Bone marrow (tissue), 2 donors: ENCODE data around the gene CKB.

ENCODE experiments used
- DNase-seq, 2 donors: peaks; one replicate each; lab custom pipeline; 2025; lab: John Stamatoyannopoulos, UW

The CKB gene

DNA sequence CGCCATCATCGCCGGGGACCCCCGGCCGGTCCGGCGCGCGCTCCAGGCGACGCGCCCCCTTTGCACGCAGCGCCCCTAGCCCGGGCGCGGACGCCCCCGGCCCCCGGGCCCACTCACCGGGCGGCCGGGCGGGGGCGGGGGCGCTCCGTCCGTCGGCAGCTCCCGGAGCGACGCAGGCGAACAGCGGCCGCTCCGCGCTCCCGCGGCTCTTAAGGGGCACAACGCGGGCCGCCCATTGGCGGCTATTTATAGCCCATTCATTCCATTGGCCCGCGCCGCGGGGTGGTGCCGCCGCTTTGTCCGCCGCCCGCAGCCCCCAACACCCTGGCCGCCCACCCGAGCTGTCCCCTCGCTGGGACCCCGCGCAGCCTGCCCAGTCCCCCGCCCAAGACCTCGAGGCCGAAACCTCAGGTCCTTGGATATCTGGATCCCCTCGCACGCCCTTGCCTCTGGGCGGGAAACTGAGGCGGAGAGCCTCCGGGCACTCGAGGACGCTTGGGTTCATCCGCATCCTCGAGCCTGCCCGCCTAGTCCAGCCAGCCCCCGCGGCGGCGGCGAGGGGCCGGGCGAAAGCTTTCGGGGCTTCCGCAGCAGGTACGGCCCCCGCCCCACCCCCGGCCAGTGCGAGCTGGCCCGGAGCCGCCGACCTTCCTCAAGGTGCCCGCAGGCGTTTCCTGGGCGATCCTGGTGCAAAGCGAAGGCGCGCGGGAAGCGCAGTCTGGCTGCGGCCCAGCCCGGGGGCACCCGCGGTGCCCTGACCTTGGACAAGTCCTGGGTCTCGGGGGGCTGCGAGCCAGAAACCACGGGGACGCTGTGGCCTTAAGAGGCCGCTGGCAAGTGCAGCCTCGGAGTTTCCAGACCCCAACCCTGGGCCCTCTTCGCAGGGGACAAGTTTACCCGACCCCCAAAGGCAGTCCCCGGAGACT lies at the start of gene CKB:
CKB (minus strand) TSS at position 182 of the 926 bp plus-strand sequence. CDS start 337 bp downstream, outside the sequence.
- no peak for DNase-seq

DNA sequence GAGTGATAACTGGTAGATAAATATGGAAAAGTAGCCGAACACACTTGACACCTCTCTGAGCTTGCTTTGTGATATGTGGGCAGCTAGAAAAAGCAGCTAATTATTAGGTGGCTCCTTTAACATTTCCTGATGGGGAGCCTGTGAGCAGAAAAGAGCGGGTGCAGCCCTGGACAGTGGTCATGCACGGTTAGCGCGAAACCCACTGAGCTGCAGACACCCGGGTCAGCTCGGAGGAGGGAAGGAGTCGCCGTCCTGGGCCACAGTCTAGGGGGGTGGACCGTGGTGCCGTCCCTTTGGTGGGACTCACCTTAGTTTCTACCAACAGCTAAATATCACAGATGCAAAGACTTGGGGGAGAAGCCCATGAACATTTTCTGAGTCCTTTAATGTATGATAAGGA lies 46.8 kb upstream of the CKB start:
- no peak for DNase-seq

DNA sequence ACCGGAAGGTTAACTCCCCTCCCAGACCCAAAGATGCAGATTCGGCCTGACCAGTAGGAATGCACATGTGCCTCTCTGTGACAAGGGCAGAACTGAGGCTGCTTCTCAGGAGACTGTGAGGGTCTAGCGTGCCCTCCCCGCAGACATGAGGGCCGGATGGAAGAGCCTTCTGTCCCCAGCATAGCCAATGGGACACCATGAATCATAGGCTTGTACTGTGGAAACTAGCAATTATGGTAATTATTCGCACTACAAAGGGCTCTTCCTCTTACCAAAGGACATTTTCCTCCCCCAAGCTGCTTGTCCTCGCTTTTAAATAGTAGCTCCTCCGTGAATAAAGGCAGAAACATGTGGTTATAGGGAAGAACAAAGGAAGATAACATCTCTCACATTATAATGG lies 46.3 kb upstream of the CKB start:
- DNase-seq = no peak

DNA sequence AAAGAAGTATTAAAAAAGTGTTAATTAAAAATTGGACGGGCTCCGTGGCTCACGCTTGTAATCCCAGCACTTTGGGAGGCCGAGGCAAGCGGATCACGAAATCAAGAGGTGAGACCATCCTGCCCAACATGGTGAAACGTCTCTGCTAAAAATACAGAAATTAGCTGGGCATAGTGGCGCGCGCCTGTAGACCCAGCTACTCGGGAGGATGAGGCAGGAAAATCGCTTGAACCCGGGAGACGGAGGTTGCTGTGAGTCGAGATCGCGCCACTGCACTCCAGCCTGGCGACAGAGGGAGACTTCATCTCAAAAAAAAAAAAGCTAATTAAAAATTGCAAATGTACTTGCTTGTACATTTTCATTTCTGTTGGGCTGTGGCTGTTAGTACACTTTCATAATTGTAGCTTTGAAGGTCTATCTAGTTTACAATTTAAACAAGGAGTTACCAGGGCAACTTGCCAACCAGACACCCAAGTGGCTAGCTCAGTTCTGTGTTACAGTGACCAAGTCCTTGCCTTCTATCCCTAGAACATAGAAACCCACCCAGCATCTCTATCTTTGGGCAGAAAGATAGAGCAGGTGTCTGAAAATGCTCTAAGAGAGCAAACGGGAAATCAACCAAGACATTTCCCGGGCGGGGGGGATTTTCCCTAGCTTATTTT lies 41.3 kb upstream of the CKB start:
- no peak for DNase-seq

DNA sequence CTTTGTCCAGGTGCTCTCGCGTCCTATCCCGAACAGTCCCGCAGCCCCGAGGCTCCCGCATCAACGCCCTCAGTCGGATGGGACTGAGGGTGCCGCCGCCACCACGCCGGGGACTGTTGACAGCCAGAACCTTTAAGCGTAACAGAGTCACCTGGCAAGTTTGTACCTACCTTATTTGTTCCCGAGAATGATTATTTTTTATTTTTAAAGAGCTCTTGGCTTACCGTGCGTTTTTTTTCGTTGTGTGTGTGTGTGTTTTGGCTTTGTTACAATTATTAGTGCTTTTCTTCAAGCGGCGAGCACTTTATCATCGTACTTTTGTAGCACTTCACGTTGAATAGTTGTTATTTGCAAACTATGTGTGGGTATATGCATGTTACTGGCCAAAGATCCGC lies 40.6 kb upstream of the CKB start:
- DNase-seq = no peak

DNA sequence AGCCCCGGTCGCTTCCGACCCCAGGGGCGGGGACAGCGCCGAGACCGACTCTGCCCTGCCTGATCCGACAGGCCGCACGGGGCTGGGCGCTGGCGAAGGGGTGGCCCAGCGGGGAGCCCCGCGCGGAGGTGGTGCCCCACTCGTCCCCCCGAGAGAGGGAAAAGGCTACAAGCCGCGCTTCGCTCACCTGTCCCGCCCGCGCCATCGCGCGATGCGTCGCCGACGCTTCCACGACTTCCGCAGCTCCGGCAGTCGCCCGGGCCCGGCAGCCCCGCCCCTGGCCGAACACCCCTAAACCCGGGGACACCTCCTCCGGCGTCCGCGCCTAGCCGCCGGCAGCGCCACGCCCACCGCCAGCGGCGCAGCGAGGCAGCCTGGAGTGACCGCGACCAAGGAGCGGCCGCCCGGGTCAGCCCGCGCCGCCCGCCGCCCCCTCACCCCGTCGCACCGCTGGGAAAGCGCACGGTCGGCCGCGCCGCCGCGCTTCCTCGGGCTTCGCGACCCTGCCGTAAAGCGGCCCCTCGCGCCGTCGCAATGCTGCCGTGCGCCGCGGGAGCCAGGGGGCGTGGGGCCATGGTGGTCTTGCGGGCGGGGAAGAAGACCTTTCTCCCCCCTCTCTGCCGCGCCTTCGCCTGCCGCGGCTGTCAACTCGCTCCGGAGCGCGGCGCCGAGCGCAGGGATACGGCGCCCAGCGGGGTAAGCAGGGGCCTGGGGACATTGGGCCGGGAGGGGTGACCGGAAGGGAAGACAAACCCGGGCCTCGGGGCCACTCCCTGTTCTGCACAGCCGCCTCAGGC lies 40.0 kb upstream of the CKB start, which contains the start of the genes BAG5 and COA8:
BAG5 (minus strand) TSS at position 229 of the 797 bp plus-strand sequence. CDS start 1,493 bp downstream, outside the sequence.
COA8 (plus strand) TSS at position 532 of the 797 bp plus-strand sequence; CDS start at position 574, 42 bp downstream.
- peak; percentile 33 to 97 for DNase-seq

DNA sequence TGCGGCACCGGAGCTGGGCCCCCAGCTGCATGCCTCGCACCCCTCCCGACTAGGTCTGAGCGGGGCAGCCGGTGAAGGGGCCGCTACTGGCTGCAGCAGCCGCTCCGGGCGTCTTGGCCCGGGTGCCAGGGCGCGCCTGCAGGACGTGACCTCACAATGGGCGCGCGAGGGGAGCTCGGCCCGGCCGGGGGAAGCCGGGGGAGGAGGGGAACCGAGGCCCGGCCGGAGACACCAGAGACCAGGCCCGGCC lies 39.5 kb upstream of the CKB start:
- DNase-seq = peak in 1 of 2 donors; percentile 65

DNA sequence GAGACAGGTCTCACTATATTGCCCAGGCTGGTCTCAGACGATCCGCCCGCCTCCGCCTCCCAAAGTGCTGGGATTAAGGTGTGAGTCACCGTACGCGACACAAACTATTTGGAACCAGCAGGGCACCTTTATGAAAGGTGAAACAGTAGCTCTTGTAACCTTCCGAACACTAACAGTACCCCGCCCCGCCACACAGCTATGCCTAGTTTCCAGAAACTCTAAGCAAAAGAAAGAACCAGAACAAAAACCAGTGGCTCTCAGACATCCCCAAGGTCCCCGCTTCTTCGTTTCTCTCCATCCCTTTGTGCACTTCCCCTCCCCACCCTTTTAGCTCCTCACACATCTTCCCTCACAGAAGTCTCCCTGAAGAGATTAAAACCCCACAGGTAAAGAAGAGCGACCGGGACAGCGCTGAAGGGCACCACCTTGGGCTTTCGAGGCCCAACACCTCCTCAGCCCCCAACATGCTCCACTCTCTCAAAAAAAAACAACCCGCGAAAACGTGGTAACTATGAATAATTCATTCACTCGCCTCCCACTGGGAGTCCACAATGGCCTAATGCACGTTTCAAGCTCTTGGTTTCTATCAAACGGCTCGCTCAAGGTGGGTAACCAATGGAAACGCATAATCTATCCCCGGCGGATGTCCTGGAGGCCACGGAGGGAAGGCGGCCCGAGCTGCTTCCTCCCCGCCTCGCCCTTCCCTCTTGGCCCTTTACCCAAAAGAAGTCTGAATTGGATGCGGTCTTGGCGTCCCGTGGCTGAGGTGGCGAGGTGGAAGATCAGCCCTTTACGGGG lies 39.0 kb upstream of the CKB start:
- DNase-seq = no peak

DNA sequence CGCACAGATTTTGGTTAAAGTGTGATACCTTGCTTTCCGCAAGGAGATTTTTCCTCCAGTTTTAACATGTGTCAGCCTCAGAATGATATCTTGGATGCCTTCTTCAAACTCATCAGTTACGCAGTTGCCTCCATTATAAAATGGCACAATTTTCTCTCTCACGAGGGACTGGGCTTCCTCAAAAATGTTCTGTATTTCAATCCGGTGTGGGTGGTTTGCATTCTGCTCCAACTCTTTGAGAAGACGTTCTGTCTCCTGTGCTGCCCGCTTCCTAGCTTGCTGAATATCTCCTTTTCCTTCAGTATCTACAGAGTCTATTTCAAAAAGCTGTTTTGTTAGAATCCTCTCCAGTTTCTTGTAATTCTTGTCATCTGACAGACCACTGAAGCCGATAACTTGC lies 38.1 kb upstream of the CKB start:
- DNase-seq = no peak

DNA sequence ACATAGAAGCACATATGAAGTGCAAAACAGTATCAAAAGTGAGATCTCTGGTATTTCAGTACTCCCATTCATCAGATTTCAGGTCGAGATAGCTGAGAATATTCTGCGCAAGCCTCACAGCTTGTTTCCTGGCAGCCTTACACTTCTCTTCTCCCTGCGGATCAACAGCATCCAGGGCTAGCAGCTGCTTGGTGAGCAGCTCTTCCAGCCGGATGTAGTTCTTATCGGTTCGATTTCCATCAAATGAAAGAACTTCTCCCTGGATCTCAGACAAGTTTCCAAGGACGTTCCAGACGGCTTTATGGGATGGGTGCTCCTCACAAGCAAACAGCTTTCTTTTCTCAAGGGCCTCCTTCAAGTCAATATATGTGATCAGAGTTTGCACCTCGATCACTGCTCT lies 37.1 kb upstream of the CKB start:
- DNase-seq = no peak

DNA sequence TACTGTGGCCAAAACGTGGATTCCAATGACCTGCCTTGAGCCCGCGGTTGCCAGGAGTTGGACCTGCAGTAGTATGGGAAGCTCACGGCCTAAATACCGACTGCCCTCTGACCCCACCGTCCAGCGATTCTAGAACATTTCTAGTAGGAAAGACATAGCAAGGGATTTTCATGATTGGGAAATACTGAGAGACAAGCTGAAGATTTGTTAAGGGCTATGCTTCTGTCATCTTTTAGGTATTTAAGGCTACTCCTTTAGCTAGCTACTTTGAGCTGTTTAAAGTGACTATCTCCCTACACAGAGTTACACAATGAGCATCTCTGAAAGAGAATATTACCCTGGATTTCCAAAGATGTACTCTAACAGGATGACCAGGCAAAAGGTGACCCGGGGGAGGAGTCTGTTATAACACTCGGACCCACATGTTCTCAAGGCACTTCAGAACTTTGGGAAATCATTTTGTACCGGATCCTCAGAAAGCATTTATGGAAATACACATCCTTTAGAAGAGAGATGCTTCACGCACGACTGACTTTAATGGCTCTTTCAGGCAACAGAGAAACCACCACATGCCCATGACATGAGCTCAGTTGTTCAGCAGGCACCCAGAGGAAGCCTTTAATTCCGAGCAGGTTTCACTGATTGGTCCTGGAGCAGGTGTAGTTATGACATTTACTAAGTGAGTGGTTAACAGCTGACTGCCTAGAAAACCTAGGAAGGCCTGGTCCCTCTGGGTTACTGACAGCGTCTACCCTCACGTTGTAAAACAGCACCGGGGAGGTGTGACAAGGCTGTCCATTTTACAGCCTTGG lies 35.6 kb upstream of the CKB start:
- no peak for DNase-seq

DNA sequence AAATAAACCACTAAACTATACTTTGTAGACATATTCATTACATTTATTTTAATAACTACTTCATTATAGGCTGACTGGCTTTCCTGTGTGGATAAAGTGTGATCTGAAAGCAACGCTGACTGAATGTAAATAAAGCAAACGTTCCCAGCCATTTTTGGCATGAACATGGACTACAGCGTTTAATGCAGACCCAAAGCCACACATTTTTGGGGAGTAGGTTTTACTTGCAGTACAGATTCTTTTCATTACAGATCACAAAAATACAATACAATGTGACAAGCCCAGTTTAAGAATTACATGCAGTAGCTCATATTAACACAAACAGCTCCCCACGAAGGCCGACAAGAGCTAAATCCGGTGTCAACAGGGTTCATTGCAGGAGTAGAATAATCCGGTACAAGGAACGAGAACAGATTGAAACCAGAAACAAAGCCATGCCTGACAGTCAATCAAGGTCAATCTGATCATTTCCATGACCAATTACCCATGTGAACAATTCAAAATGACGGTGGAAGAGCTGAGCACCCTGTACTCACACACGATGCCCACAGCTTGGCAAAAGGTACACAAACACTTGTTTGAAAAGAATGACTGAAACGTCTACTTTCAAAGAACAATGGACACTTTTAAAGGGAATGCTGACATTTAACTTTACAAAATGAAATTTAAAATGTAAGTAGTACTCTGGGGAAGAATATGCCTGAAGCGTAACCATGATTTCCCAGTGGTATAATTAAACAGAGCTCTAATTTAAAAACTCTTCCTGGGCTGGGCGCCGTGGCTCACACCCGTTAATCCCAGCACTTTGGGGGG lies 34.5 kb upstream of the CKB start:
- DNase-seq = no peak

DNA sequence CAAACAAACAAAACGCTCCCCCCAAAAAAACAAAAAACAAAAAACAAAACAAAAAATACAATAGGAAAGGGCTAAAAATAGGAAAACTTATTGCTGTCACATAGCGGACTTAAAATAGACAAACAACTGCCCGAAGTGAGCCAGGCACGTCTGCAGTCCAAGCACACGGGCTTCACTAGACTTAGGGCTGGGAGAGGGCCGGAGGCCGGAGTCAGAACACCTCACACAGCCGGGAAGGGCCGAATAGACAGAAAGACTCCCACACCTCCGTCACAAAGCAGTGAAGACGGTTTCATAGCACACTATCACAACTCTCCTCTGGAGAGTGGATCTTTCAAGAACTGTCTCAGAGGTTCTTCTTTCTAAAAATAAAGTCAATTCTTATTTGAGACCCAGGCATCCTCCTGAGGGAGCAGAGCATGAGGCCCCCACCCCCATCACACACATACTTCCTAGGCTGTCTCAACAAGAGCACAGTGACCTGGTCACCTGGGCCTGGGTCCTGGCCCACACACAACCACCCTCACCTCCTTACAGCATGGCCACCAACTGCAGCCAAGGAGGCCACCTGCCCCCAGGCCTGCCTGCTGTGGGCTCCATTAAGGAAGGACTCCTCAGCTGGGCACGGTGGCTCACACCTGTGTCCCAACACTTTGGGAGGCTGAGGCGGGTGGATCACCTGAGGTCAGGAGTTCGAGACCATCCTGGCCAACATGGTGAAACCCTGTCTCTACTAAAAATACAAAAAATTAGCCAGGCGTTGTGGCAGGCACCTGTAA lies 33.1 kb upstream of the CKB start:
- no peak for DNase-seq

DNA sequence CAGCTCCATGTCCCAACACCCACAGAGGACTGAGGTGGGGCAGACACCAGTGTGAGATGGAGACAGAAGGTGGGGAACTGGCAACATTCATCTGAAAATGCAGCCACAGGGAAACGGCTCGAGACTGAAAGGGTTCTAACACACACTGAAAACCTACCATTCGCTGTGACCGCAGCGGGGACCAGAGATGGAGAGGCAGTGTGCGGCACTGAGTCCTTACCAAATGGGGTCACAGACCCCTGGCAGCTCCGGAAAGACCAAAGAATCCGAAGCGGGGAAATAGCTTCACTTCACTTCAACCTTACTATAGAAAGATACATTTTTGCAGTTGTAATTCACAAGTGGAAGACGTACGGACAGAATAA lies 30.2 kb upstream of the CKB start:
- DNase-seq = no peak

DNA sequence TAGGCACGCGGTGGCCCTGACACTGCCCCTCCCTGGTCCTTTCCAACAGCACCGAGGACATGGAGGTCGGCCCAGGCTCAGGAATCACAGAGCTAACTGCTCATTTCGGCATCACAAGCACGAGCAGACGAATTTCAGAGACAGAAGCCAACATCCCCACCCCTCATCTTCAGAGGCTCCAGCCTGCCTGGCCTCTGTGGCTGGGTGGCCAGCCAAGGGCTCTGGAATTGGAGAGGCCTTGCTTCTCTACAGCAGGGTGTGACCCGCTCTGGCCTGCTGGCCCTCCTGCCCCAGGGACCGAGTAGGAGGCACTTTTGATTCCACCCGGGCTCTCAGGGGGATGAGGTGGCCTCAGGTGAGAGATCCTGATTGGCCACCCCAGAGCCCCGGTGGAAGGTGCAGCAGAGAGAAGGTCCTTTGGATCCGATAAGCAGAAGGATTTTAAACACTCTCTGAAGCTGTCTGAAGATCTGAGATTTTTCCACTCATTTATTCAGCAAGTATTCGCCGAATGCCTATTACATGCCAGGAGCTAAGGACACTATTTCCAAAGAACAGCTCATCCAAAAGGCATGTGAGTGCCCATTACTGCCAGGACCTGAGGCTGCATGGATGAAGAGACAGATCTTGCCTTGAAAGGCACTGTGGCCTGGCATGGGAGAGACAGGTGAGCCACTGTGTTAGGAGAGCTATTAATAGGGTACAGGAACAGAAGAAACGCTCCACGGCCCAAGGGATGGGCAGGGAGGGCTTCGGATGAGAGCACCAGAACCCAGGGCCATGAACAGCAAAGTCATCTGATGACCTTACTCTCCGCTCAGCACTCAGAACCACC lies 29.6 kb upstream of the CKB start:
- DNase-seq = no peak

DNA sequence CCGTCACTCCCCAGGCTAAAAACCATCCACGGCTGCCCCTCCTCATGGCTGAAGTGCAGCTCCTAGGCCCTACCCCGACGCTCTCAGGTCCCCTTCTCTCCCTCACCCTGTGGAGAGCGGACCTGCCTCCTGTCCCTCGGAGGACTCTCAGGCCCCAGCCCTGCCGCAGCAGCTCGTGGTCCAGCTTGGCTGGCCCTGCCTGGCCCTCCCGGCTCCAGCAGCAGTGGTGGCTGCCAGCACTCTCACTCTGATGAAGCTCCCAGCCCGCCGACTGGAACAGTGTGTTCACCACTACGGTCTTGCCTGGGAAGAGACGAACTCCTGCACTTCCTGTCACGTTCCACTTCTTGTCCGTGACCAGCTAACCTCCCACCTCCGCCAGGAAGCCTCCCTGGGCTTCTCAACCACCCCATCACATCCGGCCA lies 28.7 kb upstream of the CKB start:
- DNase-seq = no peak

DNA sequence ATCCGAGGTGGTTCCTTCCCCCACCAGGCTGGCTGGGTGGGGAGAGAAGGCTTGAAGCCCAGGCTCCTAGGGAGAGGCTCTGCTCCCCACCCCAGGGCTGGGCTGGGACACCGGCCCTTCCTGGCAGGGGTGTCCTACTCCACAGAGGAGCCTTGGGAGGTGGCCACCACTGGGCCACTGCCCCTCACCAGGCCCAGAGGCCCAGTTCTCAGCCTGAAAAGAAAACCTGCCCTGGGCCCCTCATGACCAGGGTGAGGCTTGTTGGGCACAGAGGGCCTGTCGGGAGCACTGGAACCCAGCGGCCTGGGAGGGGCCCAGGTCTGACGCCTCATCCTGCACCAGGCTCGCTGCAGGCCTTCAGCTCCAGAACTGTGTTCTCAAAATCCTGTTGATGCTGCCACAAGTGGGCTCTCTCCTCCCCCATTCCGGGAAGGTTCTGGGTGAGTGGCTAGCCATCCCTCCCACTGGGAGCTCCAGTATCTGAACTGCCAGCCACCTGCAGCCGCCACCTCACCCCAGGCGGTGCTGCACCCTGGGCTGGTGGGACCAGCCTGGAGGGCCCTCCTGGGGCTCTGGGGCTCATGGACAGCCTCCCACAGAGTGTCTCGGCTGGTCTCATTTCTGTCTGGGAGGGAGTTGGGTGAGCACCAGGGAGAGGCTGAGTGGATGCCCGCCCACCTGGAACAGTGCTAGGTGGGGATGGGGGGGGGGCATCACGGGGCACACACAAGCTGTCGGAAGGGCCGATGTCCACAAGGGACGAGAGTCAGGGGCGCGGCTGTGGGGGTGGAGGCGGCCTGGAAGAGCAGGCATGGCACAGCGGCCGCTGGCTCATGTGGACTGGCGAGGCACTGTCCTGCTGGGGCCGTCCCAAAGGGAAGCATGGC lies 28.1 kb upstream of the CKB start:
- DNase-seq = no peak
